Measurements from ENCODE around the gene AP5B1.

Gene AP5B1

DNA sequence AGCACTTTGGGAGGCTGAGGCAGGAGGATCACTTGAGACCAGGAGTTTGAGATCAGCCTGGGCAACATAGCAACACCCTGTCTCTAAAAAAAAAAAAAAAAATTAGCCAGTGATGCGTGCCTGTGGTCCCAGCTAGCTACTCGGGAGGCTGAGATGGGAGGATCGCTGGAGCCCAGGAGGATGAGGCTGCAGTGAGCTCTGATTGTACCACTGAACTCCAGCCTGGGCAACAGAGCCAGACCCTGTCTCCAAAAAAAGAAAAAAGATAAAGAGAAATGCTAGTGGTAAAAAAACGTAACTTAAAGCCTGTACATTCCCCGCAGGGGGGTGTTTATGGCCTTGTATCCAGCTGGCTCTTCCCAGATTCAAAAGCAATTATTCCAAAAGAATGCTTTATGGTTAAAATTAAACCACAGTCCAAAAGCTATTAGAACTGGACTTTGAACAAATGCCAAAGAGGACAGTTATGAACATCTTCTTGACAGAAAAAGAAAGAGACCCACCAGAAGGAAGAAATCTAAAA is 36.6 kb upstream of the AP5B1 start (continued):
- no peak for TF ChIP-seq CREB5 (CRISPR knock-in tag; IDR thresholded peaks at IDR 0.05; ENCODE audit: low read depth)
- TF ChIP-seq CSDC2 (CRISPR knock-in tag; IDR thresholded peaks at IDR 0.05), result no peak

- TF ChIP-seq SNAI2 (CRISPR knock-in tag; IDR thresholded peaks at IDR 0.05) (no peak), ISL1 (CRISPR knock-in tag; IDR thresholded peaks at IDR 0.05) (no peak), CSDC2 (CRISPR knock-in tag; IDR thresholded peaks at IDR 0.05) (no peak), OSR1 (CRISPR knock-in tag; IDR thresholded peaks at IDR 0.05) (no peak), CREB5 (CRISPR knock-in tag; IDR thresholded peaks at IDR 0.05; ENCODE audit: low read depth) (no peak), CSRNP3 (CRISPR knock-in tag; IDR thresholded peaks at IDR 0.05) (no peak), TCF4 (CRISPR knock-in tag; IDR thresholded peaks at IDR 0.05; ENCODE audit: borderline replicate concordance) (no peak), ARNTL (CRISPR knock-in tag; IDR thresholded peaks at IDR 0.05; ENCODE audit: borderline replicate concordance, low read depth) (no peak), ZFP30 (CRISPR knock-in tag; IDR thresholded peaks at IDR 0.05) (no peak), ZNF8 (CRISPR knock-in tag; IDR thresholded peaks at IDR 0.05) (no peak), BACH2 (CRISPR knock-in tag; IDR thresholded peaks at IDR 0.05; ENCODE audit: borderline replicate concordance) (no peak), RARB (CRISPR knock-in tag; IDR thresholded peaks at IDR 0.05) (no peak), GLIS3 (CRISPR knock-in tag; IDR thresholded peaks at IDR 0.05) (no peak), ESRRG (CRISPR knock-in tag; IDR thresholded peaks at IDR 0.05) (no peak), ZNF70 (CRISPR knock-in tag; IDR thresholded peaks at IDR 0.05) (no peak)
- TF ChIP-seq, protein P1, sequence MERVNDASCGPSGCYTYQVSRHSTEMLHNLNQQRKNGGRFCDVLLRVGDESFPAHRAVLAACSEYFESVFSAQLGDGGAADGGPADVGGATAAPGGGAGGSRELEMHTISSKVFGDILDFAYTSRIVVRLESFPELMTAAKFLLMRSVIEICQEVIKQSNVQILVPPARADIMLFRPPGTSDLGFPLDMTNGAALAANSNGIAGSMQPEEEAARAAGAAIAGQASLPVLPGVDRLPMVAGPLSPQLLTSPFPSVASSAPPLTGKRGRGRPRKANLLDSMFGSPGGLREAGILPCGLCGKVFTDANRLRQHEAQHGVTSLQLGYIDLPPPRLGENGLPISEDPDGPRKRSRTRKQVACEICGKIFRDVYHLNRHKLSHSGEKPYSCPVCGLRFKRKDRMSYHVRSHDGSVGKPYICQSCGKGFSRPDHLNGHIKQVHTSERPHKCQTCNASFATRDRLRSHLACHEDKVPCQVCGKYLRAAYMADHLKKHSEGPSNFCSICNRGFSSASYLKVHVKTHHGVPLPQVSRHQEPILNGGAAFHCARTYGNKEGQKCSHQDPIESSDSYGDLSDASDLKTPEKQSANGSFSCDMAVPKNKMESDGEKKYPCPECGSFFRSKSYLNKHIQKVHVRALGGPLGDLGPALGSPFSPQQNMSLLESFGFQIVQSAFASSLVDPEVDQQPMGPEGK (CRISPR knock-in tag; IDR thresholded peaks at IDR 0.05; ENCODE audit: borderline replicate concordance), result no peak
These were observed 35.9 kb upstream of the AP5B1 start for GRCh38 chr11:65816696-65817095.

GRCh38 chr11:65814986-65815565 is 34.3 kb upstream of the AP5B1 start:
- no peak for ATAC-seq
- no peak for TF ChIP-seq ZFP30 (CRISPR knock-in tag; IDR thresholded peaks at IDR 0.05)
- TF ChIP-seq PPARA (CRISPR knock-in tag; IDR thresholded peaks at IDR 0.05; ENCODE audit: borderline replicate concordance), result no peak
- TF ChIP-seq, protein P1 (CRISPR knock-in tag; IDR thresholded peaks at IDR 0.05; ENCODE audit: borderline replicate concordance), result no peak
- no peak for TF ChIP-seq CSDC2 (CRISPR knock-in tag; IDR thresholded peaks at IDR 0.05)
- TF ChIP-seq OSR1 (CRISPR knock-in tag; IDR thresholded peaks at IDR 0.05), result no peak
- no peak for TF ChIP-seq ZNF70 (CRISPR knock-in tag; IDR thresholded peaks at IDR 0.05)
- no peak for TF ChIP-seq ZFP3 (CRISPR knock-in tag; IDR thresholded peaks at IDR 0.05)
- TF ChIP-seq ZNF565 (CRISPR knock-in tag; conservative IDR thresholded peaks at IDR 0.05; ENCODE audit: low read depth), result no peak
- TF ChIP-seq, protein P2, sequence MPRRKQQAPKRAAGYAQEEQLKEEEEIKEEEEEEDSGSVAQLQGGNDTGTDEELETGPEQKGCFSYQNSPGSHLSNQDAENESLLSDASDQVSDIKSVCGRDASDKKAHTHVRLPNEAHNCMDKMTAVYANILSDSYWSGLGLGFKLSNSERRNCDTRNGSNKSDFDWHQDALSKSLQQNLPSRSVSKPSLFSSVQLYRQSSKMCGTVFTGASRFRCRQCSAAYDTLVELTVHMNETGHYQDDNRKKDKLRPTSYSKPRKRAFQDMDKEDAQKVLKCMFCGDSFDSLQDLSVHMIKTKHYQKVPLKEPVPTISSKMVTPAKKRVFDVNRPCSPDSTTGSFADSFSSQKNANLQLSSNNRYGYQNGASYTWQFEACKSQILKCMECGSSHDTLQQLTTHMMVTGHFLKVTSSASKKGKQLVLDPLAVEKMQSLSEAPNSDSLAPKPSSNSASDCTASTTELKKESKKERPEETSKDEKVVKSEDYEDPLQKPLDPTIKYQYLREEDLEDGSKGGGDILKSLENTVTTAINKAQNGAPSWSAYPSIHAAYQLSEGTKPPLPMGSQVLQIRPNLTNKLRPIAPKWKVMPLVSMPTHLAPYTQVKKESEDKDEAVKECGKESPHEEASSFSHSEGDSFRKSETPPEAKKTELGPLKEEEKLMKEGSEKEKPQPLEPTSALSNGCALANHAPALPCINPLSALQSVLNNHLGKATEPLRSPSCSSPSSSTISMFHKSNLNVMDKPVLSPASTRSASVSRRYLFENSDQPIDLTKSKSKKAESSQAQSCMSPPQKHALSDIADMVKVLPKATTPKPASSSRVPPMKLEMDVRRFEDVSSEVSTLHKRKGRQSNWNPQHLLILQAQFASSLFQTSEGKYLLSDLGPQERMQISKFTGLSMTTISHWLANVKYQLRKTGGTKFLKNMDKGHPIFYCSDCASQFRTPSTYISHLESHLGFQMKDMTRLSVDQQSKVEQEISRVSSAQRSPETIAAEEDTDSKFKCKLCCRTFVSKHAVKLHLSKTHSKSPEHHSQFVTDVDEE (CRISPR knock-in tag; IDR thresholded peaks at IDR 0.05), result no peak
- no peak for TF ChIP-seq ZC3H10 (CRISPR knock-in tag; IDR thresholded peaks at IDR 0.05)
- no peak for TF ChIP-seq POU6F1 (CRISPR knock-in tag; IDR thresholded peaks at IDR 0.05; ENCODE audit: borderline replicate concordance, low read depth)
- TF ChIP-seq CSRNP3 (CRISPR knock-in tag; IDR thresholded peaks at IDR 0.05), result no peak
- no peak for TF ChIP-seq ZNF8 (CRISPR knock-in tag; IDR thresholded peaks at IDR 0.05)

More at GRCh38 chr11:65816696-65817095, 35.9 kb upstream of the AP5B1 start:
- no peak for ATAC-seq
